GM23338 (cell line): ENCODE data around the gene KLK15. TPM values are rescaled to one million over a fixed set of nuclear protein-coding genes. Genes with fewer than 3 reads are reported as not detected.

ENCODE experiments used
- ATAC-seq: fragments of 200-7000 bp; cut with Tn5 transposase; 3 replicates; pipeline ENCODE4 v1.9.1; 2020
- DNase-seq: peaks from one replicate; pipeline ENCODE4 v3.0.0-alpha.2; 2015; ENCODE audit warnings: low spot score
- H2AFZ ChIP-seq: fragments of 200-600 bp; sonication (generic); 2 replicates; pipeline ENCODE4 v1.8.0; 2016; ENCODE audit warnings: antibody characterized with exemption, mild to moderate bottlenecking, moderate library complexity
- H3F3A ChIP-seq: fragments of 200-600 bp; sonication (generic); replicated peaks from 2 replicates; pipeline ENCODE4 v1.8.0; 2017; ENCODE audit warnings: antibody characterized with exemption, mixed run types, low read depth
- H3K27ac ChIP-seq: fragments of 200-600 bp; sonication (generic); 2 replicates; pipeline ENCODE4 v1.6.1; 2016; ENCODE audit warnings: low read depth
- H3K27me3 ChIP-seq: fragments of 200-600 bp; sonication (generic); 2 replicates; pipeline ENCODE4 v1.8.0; 2016; ENCODE audit warnings: mild to moderate bottlenecking, mixed run types, moderate library complexity; ENCODE audit not compliant: insufficient read depth
- H3K36me3 ChIP-seq: fragments of 200-600 bp; sonication (generic); 2 replicates; pipeline ENCODE4 v1.8.0; 2016; ENCODE audit warnings: mild to moderate bottlenecking; ENCODE audit not compliant: insufficient read depth
- H3K4me1 ChIP-seq: fragments of 200-600 bp; sonication (generic); 2 replicates; pipeline ENCODE4 v1.8.0; 2016; ENCODE audit warnings: mild to moderate bottlenecking, moderate library complexity; ENCODE audit not compliant: insufficient read depth
- H3K4me2 ChIP-seq: fragments of 200-600 bp; sonication (generic); 2 replicates; pipeline ENCODE4 v1.7.1; 2017; ENCODE audit warnings: mixed run types
- H3K4me3 ChIP-seq: fragments of 200-600 bp; sonication (generic); 2 replicates; pipeline ENCODE4 v1.6.1; 2016; ENCODE audit warnings: mixed run types
- H3K79me2 ChIP-seq: fragments of 200-600 bp; sonication (generic); replicated peaks from 2 replicates; pipeline ENCODE4 v1.8.0; 2017; ENCODE audit warnings: mild to moderate bottlenecking; ENCODE audit not compliant: insufficient read depth
- H3K9me2 ChIP-seq: fragments of 200-600 bp; sonication (generic); 2 replicates; pipeline ENCODE4 v1.8.0; 2017; ENCODE audit not compliant: insufficient read depth
- H4K20me1 ChIP-seq: fragments of 200-600 bp; sonication (generic); replicated peaks from 2 replicates; pipeline ENCODE4 v1.8.0; 2017; ENCODE audit warnings: mild to moderate bottlenecking; ENCODE audit not compliant: insufficient read depth
- H3K27ac Mint-ChIP-seq: 2 replicates; pipeline ENCODE4 v1.8.0; 2020; ENCODE audit warnings: inconsistent platforms, mild to moderate bottlenecking, moderate library complexity, mixed read lengths
- H3K27me3 Mint-ChIP-seq: 3 replicates; pipeline ENCODE4 v1.8.0; 2022; ENCODE audit warnings: low read depth, mild to moderate bottlenecking, moderate library complexity, mixed read lengths, inconsistent platforms; ENCODE audit not compliant: insufficient read depth, poor library complexity
- H3K36me3 Mint-ChIP-seq: 3 replicates; pipeline ENCODE4 v1.8.0; 2021; ENCODE audit warnings: low read depth, mild to moderate bottlenecking, inconsistent platforms, moderate library complexity, mixed read lengths
- H3K4me1 Mint-ChIP-seq: 3 replicates; pipeline ENCODE4 v1.8.0; 2020; ENCODE audit warnings: mild to moderate bottlenecking, inconsistent platforms, mixed read lengths
- H3K4me3 Mint-ChIP-seq: 3 replicates; pipeline ENCODE4 v1.8.0; 2021; ENCODE audit warnings: moderate library complexity, mild to moderate bottlenecking, inconsistent platforms, mixed read lengths
- H3K9me3 Mint-ChIP-seq: 3 replicates; pipeline ENCODE4 v1.8.0; 2020; ENCODE audit warnings: moderate library complexity, mild to moderate bottlenecking, inconsistent platforms, mixed read lengths
- CREB1 ChIP-seq: fragments of 250-450 bp; sonication (Bioruptor Pico); IDR thresholded peaks from 2 replicates; pipeline ENCODE4 v1.5.0; 2020; ENCODE audit warnings: low read depth, mild to moderate bottlenecking, moderate library complexity
- EZH2 ChIP-seq: fragments of 200-600 bp; sonication (generic); IDR thresholded peaks from one replicate; pipeline ENCODE4 v1.8.0; 2017; ENCODE audit warnings: antibody characterized with exemption, mild to moderate bottlenecking, low read depth; ENCODE audit not compliant: unreplicated experiment
- EZH2phosphoT487 ChIP-seq: fragments of 200-600 bp; sonication (generic); IDR thresholded peaks from one replicate; pipeline ENCODE4 v1.8.1; 2018; ENCODE audit warnings: antibody characterized with exemption; ENCODE audit not compliant: unreplicated experiment
- NANOG ChIP-seq: IDR thresholded peaks from 2 replicates; pipeline ENCODE4 v1.6.1; 2016; ENCODE audit warnings: antibody characterized with exemption, borderline replicate concordance
- POLR2AphosphoS5 ChIP-seq: IDR thresholded peaks from 2 replicates; pipeline ENCODE4 v1.6.1; 2016; ENCODE audit warnings: antibody characterized with exemption, low read depth
- STAT1 ChIP-seq: IDR thresholded peaks from one replicate; pipeline ENCODE4 v1.6.1; 2016; ENCODE audit warnings: antibody characterized with exemption; ENCODE audit not compliant: unreplicated experiment
- ZNF114 ChIP-seq: fragments of 250-450 bp; sonication (Bioruptor Pico); IDR thresholded peaks from 2 replicates; pipeline ENCODE4 v1.5.0; 2020; ENCODE audit warnings: mild to moderate bottlenecking, moderate library complexity
- polyA plus RNA-seq: library from polyadenylated mRNA; unstranded; fragments of >200 nt; fragmentation: Nextera tagmentation; extraction: Ambion mirVana; gene quantifications from 2 replicates; pipeline ENCODE4 v1.2.1, GENCODE V29; 2016
- total RNA-seq: library from RNA; depleted of rRNA; stranded (reverse); fragments of >200 nt; shearing (Covaris generic); gene quantifications from 2 replicates; pipeline ENCODE4 v1.2.3, GENCODE V29; 2014
- TF ChIP-seq, protein P1 (sequence below): fragments of 250-450 bp; sonication (Bioruptor Pico); IDR thresholded peaks from 2 replicates; pipeline ENCODE4 v1.5.0; 2020; ENCODE audit warnings: mild to moderate bottlenecking, moderate library complexity
- TF ChIP-seq, protein P2 (sequence below): IDR thresholded peaks from one replicate; pipeline ENCODE4 v1.6.1; 2018; ENCODE audit warnings: antibody characterized with exemption; ENCODE audit not compliant: unreplicated experiment
- TF ChIP-seq, protein P3 (sequence below): IDR thresholded peaks from 2 replicates; pipeline ENCODE4 v1.6.1; 2016; ENCODE audit warnings: antibody characterized with exemption
- TF ChIP-seq, protein P4 (sequence below), 2 experiments: fragments of 200-600 bp in 1 of 2; sonication (generic) in 1 of 2; conservative IDR thresholded peaks; 2 replicates each; pipeline versions ENCODE4 v1.5.1 to v1.6.1; 2016 to 2017; ENCODE audit warnings: antibody characterized with exemption in 2 of 2, low read depth in 2 of 2, mild to moderate bottlenecking in 2 of 2, moderate library complexity in 1 of 2

Gene KLK15
- total and polyA plus RNA-seq, 2 experiments from 2014 or later = not detected

DNA sequence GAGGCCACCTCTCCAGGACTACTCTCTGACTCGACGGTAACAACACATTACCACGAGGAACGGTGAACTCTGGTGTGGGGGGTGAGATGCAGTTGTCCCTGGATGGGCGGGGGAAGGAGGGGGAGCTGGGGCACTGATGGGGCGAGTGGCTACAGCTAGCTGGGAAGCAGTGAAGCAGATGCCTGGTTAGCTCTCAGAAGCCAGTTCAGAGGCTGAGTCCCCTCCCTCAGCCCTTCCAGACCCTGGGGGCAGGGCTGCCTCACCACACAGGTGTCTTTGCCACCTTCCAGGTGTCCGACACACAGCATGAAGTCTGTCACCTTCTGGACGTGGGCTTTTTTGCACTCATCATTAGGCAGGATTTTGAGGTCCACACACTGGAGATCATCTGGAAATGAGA, 13.7 kb downstream of the KLK15 start:
- peaks cover 31% of the 10 kb centered on the region for H3K27me3 Mint-ChIP-seq
- H3K4me3 Mint-ChIP-seq = peak overlapping the region; percentile 70
- Histone ChIP-seq H3K4me2 (peak overlapping the region; percentile 93), H3K36me3 (no peaks in the 10 kb centered on the region), H2AFZ (no peak overlapping the region; the same call in 1 of the 2 replicates), H3K4me1 (peaks cover 23% of the 10 kb centered on the region), H3K4me3 (peak overlapping the region; percentile 66), H3F3A (no peaks in the 10 kb centered on the region), H3K27me3 (peaks cover 45% of the 10 kb centered on the region), H3K27ac (no peak overlapping the region), H4K20me1 (no peaks in the 10 kb centered on the region), H3K79me2 (no peaks in the 10 kb centered on the region), H3K9me2 (no peaks in the 10 kb centered on the region)
- peaks cover 14% of the 10 kb centered on the region; the same call in 2 of the 3 replicates for H3K9me3 Mint-ChIP-seq
- peaks cover 3% of the 10 kb centered on the region; the same call in 1 of the 3 replicates for H3K36me3 Mint-ChIP-seq
- H3K27ac Mint-ChIP-seq = no peak overlapping the region
- DNase-seq = no peak
- TF ChIP-seq POLR2AphosphoS5 = no peak
- no peak for TF ChIP-seq ZNF114
- TF ChIP-seq STAT1 = no peak
- no peak for TF ChIP-seq EZH2
- TF ChIP-seq, protein P1, sequence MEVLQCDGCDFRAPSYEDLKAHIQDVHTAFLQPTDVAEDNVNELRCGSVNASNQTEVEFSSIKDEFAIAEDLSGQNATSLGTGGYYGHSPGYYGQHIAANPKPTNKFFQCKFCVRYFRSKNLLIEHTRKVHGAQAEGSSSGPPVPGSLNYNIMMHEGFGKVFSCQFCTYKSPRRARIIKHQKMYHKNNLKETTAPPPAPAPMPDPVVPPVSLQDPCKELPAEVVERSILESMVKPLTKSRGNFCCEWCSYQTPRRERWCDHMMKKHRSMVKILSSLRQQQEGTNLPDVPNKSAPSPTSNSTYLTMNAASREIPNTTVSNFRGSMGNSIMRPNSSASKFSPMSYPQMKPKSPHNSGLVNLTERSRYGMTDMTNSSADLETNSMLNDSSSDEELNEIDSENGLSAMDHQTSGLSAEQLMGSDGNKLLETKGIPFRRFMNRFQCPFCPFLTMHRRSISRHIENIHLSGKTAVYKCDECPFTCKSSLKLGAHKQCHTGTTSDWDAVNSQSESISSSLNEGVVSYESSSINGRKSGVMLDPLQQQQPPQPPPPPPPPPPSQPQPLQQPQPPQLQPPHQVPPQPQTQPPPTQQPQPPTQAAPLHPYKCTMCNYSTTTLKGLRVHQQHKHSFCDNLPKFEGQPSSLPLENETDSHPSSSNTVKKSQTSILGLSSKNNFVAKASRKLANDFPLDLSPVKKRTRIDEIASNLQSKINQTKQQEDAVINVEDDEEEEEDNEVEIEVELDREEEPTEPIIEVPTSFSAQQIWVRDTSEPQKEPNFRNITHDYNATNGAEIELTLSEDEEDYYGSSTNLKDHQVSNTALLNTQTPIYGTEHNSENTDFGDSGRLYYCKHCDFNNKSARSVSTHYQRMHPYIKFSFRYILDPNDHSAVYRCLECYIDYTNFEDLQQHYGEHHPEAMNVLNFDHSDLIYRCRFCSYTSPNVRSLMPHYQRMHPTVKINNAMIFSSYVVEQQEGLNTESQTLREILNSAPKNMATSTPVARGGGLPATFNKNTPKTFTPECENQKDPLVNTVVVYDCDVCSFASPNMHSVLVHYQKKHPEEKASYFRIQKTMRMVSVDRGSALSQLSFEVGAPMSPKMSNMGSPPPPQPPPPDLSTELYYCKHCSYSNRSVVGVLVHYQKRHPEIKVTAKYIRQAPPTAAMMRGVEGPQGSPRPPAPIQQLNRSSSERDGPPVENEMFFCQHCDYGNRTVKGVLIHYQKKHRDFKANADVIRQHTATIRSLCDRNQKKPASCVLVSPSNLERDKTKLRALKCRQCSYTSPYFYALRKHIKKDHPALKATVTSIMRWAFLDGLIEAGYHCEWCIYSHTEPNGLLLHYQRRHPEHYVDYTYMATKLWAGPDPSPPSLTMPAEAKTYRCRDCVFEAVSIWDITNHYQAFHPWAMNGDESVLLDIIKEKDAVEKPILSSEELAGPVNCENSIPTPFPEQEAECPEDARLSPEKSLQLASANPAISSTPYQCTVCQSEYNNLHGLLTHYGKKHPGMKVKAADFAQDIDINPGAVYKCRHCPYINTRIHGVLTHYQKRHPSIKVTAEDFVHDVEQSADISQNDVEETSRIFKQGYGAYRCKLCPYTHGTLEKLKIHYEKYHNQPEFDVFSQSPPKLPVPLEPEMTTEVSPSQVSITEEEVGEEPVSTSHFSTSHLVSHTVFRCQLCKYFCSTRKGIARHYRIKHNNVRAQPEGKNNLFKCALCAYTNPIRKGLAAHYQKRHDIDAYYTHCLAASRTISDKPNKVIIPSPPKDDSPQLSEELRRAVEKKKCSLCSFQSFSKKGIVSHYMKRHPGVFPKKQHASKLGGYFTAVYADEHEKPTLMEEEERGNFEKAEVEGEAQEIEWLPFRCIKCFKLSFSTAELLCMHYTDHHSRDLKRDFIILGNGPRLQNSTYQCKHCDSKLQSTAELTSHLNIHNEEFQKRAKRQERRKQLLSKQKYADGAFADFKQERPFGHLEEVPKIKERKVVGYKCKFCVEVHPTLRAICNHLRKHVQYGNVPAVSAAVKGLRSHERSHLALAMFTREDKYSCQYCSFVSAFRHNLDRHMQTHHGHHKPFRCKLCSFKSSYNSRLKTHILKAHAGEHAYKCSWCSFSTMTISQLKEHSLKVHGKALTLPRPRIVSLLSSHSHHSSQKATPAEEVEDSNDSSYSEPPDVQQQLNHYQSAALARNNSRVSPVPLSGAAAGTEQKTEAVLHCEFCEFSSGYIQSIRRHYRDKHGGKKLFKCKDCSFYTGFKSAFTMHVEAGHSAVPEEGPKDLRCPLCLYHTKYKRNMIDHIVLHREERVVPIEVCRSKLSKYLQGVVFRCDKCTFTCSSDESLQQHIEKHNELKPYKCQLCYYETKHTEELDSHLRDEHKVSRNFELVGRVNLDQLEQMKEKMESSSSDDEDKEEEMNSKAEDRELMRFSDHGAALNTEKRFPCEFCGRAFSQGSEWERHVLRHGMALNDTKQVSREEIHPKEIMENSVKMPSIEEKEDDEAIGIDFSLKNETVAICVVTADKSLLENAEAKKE = no peak
- no peak for TF ChIP-seq EZH2phosphoT487
- TF ChIP-seq, protein P2, sequence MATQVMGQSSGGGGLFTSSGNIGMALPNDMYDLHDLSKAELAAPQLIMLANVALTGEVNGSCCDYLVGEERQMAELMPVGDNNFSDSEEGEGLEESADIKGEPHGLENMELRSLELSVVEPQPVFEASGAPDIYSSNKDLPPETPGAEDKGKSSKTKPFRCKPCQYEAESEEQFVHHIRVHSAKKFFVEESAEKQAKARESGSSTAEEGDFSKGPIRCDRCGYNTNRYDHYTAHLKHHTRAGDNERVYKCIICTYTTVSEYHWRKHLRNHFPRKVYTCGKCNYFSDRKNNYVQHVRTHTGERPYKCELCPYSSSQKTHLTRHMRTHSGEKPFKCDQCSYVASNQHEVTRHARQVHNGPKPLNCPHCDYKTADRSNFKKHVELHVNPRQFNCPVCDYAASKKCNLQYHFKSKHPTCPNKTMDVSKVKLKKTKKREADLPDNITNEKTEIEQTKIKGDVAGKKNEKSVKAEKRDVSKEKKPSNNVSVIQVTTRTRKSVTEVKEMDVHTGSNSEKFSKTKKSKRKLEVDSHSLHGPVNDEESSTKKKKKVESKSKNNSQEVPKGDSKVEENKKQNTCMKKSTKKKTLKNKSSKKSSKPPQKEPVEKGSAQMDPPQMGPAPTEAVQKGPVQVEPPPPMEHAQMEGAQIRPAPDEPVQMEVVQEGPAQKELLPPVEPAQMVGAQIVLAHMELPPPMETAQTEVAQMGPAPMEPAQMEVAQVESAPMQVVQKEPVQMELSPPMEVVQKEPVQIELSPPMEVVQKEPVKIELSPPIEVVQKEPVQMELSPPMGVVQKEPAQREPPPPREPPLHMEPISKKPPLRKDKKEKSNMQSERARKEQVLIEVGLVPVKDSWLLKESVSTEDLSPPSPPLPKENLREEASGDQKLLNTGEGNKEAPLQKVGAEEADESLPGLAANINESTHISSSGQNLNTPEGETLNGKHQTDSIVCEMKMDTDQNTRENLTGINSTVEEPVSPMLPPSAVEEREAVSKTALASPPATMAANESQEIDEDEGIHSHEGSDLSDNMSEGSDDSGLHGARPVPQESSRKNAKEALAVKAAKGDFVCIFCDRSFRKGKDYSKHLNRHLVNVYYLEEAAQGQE = no peak
- TF ChIP-seq CREB1 (CRISPR knock-in tag) = no peak
- TF ChIP-seq NANOG = no peak
- TF ChIP-seq, protein P3, sequence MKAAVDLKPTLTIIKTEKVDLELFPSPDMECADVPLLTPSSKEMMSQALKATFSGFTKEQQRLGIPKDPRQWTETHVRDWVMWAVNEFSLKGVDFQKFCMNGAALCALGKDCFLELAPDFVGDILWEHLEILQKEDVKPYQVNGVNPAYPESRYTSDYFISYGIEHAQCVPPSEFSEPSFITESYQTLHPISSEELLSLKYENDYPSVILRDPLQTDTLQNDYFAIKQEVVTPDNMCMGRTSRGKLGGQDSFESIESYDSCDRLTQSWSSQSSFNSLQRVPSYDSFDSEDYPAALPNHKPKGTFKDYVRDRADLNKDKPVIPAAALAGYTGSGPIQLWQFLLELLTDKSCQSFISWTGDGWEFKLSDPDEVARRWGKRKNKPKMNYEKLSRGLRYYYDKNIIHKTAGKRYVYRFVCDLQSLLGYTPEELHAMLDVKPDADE = no peak
- TF ChIP-seq, protein P4, sequence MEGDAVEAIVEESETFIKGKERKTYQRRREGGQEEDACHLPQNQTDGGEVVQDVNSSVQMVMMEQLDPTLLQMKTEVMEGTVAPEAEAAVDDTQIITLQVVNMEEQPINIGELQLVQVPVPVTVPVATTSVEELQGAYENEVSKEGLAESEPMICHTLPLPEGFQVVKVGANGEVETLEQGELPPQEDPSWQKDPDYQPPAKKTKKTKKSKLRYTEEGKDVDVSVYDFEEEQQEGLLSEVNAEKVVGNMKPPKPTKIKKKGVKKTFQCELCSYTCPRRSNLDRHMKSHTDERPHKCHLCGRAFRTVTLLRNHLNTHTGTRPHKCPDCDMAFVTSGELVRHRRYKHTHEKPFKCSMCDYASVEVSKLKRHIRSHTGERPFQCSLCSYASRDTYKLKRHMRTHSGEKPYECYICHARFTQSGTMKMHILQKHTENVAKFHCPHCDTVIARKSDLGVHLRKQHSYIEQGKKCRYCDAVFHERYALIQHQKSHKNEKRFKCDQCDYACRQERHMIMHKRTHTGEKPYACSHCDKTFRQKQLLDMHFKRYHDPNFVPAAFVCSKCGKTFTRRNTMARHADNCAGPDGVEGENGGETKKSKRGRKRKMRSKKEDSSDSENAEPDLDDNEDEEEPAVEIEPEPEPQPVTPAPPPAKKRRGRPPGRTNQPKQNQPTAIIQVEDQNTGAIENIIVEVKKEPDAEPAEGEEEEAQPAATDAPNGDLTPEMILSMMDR (conservative IDR thresholded peaks at IDR 0.05; ENCODE audit: low read depth in 2 of 2) = no peak
- H3K4me1 Mint-ChIP-seq = peaks cover 32% of the 10 kb centered on the region
- ATAC-seq = no peak
